B cell (primary cell): ENCODE results near the gene TBR1.

Source experiments
- EZH2 ChIP-seq: IDR thresholded peaks from 2 replicates; pipeline ENCODE4 v1.6.1; 2012; ENCODE audit warnings: borderline replicate concordance, low read depth, mild to moderate bottlenecking, moderate library complexity, low read length; ENCODE audit not compliant: insufficient read depth, poor library complexity, severe bottlenecking
- TF ChIP-seq, protein P1 (sequence below): fragments of 200-600 bp; IDR thresholded peaks from one replicate; pipeline ENCODE4 v1.8.0; 2022; ENCODE audit warnings: antibody characterized with exemption, mild to moderate bottlenecking

DNA sequence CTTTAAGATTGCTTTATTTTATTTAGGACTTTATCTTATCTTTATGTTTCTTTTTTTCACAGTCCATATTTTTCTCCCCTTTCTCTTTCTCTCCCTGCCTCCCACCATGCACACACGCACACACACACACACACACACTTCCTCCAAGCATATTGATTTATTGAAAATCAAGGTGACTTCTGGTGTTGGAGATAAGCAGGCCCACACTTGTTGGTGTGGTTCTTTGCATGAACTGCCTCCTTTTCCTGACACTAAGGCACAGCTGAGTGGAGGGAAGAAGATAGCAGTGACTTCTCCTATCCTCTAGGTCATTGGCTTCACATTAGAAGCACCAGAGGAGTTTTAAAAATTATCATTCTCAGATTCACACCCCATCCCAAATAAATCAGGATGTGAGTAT is 18.0 kb downstream of the TBR1 start:
- TF ChIP-seq, protein P1, sequence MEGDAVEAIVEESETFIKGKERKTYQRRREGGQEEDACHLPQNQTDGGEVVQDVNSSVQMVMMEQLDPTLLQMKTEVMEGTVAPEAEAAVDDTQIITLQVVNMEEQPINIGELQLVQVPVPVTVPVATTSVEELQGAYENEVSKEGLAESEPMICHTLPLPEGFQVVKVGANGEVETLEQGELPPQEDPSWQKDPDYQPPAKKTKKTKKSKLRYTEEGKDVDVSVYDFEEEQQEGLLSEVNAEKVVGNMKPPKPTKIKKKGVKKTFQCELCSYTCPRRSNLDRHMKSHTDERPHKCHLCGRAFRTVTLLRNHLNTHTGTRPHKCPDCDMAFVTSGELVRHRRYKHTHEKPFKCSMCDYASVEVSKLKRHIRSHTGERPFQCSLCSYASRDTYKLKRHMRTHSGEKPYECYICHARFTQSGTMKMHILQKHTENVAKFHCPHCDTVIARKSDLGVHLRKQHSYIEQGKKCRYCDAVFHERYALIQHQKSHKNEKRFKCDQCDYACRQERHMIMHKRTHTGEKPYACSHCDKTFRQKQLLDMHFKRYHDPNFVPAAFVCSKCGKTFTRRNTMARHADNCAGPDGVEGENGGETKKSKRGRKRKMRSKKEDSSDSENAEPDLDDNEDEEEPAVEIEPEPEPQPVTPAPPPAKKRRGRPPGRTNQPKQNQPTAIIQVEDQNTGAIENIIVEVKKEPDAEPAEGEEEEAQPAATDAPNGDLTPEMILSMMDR: no peak
- no peak for TF ChIP-seq EZH2
